Sigmoid colon (tissue), 7 donors: Measurements from ENCODE around the gene CHSY3. TPM values are rescaled to one million over a fixed set of nuclear protein-coding genes. Genes with fewer than 3 reads are reported as not detected.

Source experiments
- DNase-seq: peaks from one replicate; pipeline ENCODE4 v3.0.0-alpha.2; 2019
- H3K27ac ChIP-seq, 4 donors: fragments of 200-600 bp; sonication (generic); one replicate each; pipeline ENCODE4 v1.5.1; 2016 to 2019; ENCODE audit warnings: mild to moderate bottlenecking in 1 of 4
- H3K27me3 ChIP-seq, 3 donors: fragments of 200-600 bp; sonication (generic); one replicate each; pipeline ENCODE4 v1.5.1; 2019; ENCODE audit warnings: mild to moderate bottlenecking in 1 of 3
- H3K36me3 ChIP-seq, 4 donors: fragments of 200-600 bp; sonication (generic); one replicate each; pipeline ENCODE4 v1.5.1; 2016 to 2019
- H3K4me1 ChIP-seq, 4 donors: fragments of 200-600 bp; sonication (generic); one replicate each; pipeline ENCODE4 v1.5.1; 2017 to 2019
- H3K4me3 ChIP-seq, 4 donors: fragments of 200-600 bp; sonication (generic); one replicate each; pipeline ENCODE4 v1.5.1; 2017 to 2019; ENCODE audit warnings: mild to moderate bottlenecking in 2 of 4, moderate library complexity in 1 of 4
- H3K9me3 ChIP-seq, 4 donors: fragments of 200-600 bp in 3 of 4; sonication (generic) in 3 of 4; one replicate each; pipeline versions ENCODE4 v1.5.1 to v1.6.1; 2013 to 2019
- EP300 ChIP-seq, 4 donors: sonication (generic); formaldehyde crosslinking; IDR thresholded peaks; one replicate each; pipeline ENCODE4 v1.6.1; 2017; ENCODE audit warnings: antibody characterized with exemption in 4 of 4
- POLR2A ChIP-seq, 2 donors: fragments of 450-650 bp; IDR thresholded peaks; one replicate each; pipeline ENCODE4 v1.6.1; 2016; ENCODE audit warnings: antibody characterized with exemption in 2 of 2, mild to moderate bottlenecking in 2 of 2, moderate library complexity in 2 of 2
- POLR2AphosphoS5 ChIP-seq, 4 donors: sonication (generic); formaldehyde crosslinking; IDR thresholded peaks; one replicate each; pipeline ENCODE4 v1.6.1; 2017; ENCODE audit warnings: antibody characterized with exemption in 4 of 4
- WGBS, 2 donors: extraction: QIAGEN DNeasy Blood & Tissue Kit; methylation state at CpG; one replicate each; pipeline ENCODE4 v1.1.7; 2013; 5-methylcytosine and 5-hydroxymethylcytosine counted together
- intact Hi-C: fragments of 100-400 bp; cut with DNase I; formaldehyde crosslinking; loops from one replicate; pipeline ENCODE4 v1.15.1; 2023
- polyA plus RNA-seq, 3 donors: library from polyadenylated mRNA; stranded (reverse); fragments of 200-250 nt; gene quantifications; one replicate each; pipeline ENCODE4 v1.2.3, GENCODE V29; 2013
- total RNA-seq, 4 donors: library from RNA; depleted of rRNA; stranded (reverse); fragments of >200 nt; gene quantifications; one replicate each; pipeline ENCODE4 v1.1.0, GENCODE V29; 2016
- TF ChIP-seq, protein P1 (sequence below), 4 experiments: fragments of 450-650 bp in 3 of 4; fragments of 200-600 bp in 1 of 4; IDR thresholded peaks; one replicate each; pipeline ENCODE4 v1.5.1; 2016 to 2019; ENCODE audit warnings: antibody characterized with exemption in 4 of 4, mild to moderate bottlenecking in 3 of 4, moderate library complexity in 2 of 4
- donor health status: healthy with polysubstance abuse.
- donor health status: Bipolar disorder and iron deficiency.
- donor health status: healthy.

Gene CHSY3
- total and polyA plus RNA-seq, 7 donors = under 0.01 to 3.3 (median 1.2) TPM; not detected in 1

DNA sequence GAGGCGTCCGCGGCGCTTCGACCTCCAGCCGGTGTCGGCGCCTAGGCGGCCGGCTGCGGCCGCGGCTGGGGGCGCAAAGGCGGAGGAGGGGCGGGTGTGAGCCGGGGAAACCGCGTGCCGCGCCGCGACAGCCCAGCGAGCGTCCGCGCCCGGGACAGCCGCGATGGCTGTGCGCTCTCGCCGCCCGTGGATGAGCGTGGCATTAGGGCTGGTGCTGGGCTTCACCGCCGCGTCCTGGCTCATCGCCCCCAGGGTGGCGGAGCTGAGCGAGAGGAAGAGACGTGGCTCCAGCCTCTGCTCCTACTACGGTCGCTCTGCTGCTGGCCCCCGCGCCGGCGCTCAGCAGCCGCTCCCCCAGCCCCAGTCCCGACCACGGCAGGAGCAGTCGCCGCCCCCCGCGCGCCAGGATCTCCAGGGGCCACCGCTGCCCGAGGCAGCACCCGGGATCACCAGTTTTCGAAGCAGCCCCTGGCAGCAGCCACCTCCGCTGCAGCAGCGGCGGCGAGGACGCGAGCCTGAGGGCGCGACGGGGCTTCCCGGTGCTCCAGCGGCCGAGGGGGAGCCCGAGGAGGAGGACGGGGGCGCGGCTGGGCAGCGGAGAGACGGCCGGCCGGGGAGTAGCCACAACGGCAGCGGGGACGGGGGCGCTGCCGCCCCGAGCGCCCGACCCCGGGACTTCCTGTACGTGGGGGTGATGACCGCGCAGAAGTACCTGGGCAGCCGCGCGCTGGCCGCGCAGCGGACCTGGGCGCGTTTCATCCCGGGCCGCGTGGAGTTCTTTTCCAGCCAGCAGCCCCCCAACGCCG, 605 bp downstream of the CHSY3 start:
- no peaks in the 10 kb centered on the region for H3K9me3 ChIP-seq
- peak overlapping the region; percentile 57 to 80 (median 70) for H3K4me3 ChIP-seq
- intact Hi-C loops = loop anchor here (2.0 to 10.0 kb wide), 4 partner anchors 237 to 1512 kb away; no protein-coding TSS in a partner anchor
- peaks cover 0 to 23% (median 0%) of the 10 kb centered on the region in 3 donors for H3K27me3 ChIP-seq
- TF ChIP-seq EP300 (IDR thresholded peaks at IDR 0.05) (no peak), POLR2A (IDR thresholded peaks at IDR 0.05) (no peak), POLR2AphosphoS5 (IDR thresholded peaks at IDR 0.05) (no peak)
- TF ChIP-seq, protein P1, sequence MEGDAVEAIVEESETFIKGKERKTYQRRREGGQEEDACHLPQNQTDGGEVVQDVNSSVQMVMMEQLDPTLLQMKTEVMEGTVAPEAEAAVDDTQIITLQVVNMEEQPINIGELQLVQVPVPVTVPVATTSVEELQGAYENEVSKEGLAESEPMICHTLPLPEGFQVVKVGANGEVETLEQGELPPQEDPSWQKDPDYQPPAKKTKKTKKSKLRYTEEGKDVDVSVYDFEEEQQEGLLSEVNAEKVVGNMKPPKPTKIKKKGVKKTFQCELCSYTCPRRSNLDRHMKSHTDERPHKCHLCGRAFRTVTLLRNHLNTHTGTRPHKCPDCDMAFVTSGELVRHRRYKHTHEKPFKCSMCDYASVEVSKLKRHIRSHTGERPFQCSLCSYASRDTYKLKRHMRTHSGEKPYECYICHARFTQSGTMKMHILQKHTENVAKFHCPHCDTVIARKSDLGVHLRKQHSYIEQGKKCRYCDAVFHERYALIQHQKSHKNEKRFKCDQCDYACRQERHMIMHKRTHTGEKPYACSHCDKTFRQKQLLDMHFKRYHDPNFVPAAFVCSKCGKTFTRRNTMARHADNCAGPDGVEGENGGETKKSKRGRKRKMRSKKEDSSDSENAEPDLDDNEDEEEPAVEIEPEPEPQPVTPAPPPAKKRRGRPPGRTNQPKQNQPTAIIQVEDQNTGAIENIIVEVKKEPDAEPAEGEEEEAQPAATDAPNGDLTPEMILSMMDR (IDR thresholded peaks at IDR 0.05) = no peak
- no peaks in the 10 kb centered on the region for H3K36me3 ChIP-seq
- DNase-seq = peak; percentile 64
- peak overlapping the region; percentile 73 to 81 (median 79) for H3K27ac ChIP-seq
- H3K4me1 ChIP-seq = peaks cover 0 to 28% (median 20%) of the 10 kb centered on the region in 4 donors
- 1% methylated on average over 105 of the region's 105 CpGs for WGBS, 2 donors

DNA sequence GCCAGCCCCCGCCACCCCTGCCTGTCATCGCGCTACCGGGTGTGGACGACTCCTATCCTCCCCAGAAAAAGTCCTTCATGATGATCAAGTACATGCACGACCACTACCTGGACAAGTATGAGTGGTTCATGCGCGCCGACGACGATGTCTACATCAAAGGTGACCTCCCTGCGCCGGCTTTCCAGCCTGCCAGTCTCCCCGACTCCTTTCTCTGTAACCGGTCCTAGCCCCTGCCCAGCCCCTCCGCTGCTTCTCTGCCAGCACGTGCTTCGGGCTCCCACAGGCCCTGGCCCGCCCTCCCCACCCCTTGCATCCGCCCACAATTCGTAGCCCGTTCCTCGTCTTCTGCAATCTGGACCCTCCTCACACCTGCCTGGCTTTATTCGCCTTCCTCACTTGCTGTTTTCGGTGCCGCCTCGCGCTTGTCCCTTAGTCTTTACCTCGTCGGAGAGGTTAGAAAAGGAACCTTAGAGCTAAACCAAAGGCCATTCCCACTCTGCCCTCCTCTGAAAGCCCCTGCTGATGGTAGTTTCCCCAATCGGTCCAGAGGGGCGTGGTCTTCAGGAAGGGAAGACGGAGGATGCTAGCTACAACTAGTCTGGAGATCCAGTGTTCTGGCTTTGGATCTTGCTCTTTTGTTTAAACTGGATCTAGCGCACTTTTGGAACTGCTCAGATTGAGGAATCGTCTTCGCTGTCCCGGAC, 1.4 kb downstream of the CHSY3 start:
- Histone ChIP-seq H3K4me3 (peak overlapping the region; percentile 57 to 80 (median 70)), H3K9me3 (no peaks in the 10 kb centered on the region), H3K4me1 (peaks cover 0 to 28% (median 20%) of the 10 kb centered on the region in 4 donors), H3K27me3 (peaks cover 0 to 23% (median 0%) of the 10 kb centered on the region in 3 donors), H3K36me3 (no peaks in the 10 kb centered on the region), H3K27ac (peak overlapping the region in 2 of 4 donors; percentile 73 to 79)
- intact Hi-C loops = loop anchor here (2.0 to 10.0 kb wide), 2 partner anchors 1209 to 1261 kb away; no protein-coding TSS in a partner anchor
- DNase-seq = peak; percentile 65
- 2% methylated on average over 37 of the region's 37 CpGs for WGBS, 2 donors
- no peak for TF ChIP-seq POLR2A (IDR thresholded peaks at IDR 0.05)
- TF ChIP-seq POLR2AphosphoS5 (IDR thresholded peaks at IDR 0.05) = no peak
- TF ChIP-seq EP300 (IDR thresholded peaks at IDR 0.05) = no peak
- TF ChIP-seq, protein P1 (IDR thresholded peaks at IDR 0.05) = no peak

DNA sequence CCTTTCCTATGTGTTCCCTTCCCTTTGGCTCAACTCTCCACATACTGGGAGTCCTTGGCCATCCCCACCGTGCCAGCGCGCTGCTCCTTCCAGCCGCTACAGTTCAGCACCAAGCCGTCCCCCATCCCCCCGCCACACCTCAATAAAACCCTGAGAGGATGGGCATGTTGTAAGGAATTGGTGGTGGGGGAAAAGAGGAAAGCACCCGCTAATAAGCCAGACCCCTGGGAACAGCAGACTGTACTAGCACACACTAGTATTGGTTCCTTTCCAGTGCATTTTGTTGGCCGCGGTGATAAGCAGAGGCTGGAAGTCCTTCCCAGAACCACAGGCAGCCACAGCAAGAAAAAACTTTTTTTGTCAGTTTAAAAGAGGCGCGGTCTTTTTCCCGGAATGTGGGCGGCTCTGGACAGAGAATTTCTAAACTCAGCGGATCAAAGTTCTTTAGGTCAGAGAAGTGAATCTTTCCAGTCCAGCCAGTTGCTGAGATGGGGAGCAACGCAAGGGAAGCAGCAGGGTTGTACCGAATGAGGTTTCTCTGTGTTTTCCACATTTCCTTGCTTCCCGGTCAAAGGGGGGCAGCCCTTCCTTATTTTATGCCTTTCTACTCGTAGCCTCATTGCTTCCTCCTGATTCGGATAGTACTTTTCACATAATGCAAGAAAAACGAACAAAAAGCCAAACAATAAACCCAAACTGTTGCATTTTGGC, 2.1 kb downstream of the CHSY3 start:
- Histone ChIP-seq H3K27me3 (peaks cover 0 to 23% (median 0%) of the 10 kb centered on the region in 3 donors), H3K36me3 (no peaks in the 10 kb centered on the region), H3K4me3 (peak overlapping the region; percentile 57 to 80 (median 70)), H3K27ac (no peak overlapping the region), H3K9me3 (no peaks in the 10 kb centered on the region), H3K4me1 (peaks cover 0 to 28% (median 20%) of the 10 kb centered on the region in 4 donors)
- peak; percentile 62 for DNase-seq
- intact Hi-C loops = loop anchor here (10.0 kb wide), 1 partner anchor 1208 kb away; no protein-coding TSS in a partner anchor
- TF ChIP-seq POLR2A (IDR thresholded peaks at IDR 0.05) (no peak), EP300 (IDR thresholded peaks at IDR 0.05) (no peak), POLR2AphosphoS5 (IDR thresholded peaks at IDR 0.05) (no peak)
- TF ChIP-seq, protein P1 (IDR thresholded peaks at IDR 0.05) = no peak
- WGBS, 2 donors = 3 to 15% methylated on average over 20 of the region's 20 CpGs

DNA sequence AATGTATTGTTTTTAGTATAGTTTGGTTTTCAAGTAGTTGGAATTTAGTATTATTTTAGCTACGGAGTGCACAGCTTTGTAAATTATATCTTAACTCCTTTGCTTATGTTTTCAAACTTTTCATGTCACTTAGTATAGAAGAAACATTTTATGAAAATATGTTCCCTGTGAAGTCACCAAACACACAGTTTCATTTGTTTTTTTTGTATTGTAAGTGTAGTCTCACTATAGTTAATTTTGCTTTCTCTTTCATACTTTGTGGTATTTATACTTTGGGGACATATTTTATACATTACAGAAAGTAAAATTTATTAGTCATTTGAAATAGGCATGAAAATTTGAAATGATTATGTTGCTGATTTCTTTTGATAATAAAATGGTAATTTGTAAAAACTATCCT, 5.0 kb downstream of the CHSY3 start:
- TF ChIP-seq POLR2AphosphoS5 (IDR thresholded peaks at IDR 0.05) = no peak
- TF ChIP-seq, protein P1 (IDR thresholded peaks at IDR 0.05) = no peak
- no peak for TF ChIP-seq POLR2A (IDR thresholded peaks at IDR 0.05)
- no peak for TF ChIP-seq EP300 (IDR thresholded peaks at IDR 0.05)
- 84 to 85% methylated on average over 1 of the region's 1 CpG for WGBS, 2 donors
- Histone ChIP-seq H3K36me3 (no peaks in the 10 kb centered on the region), H3K27ac (no peak overlapping the region), H3K9me3 (no peaks in the 10 kb centered on the region), H3K27me3 (peaks cover 0 to 23% (median 0%) of the 10 kb centered on the region in 3 donors), H3K4me1 (peaks cover 0 to 33% (median 20%) of the 10 kb centered on the region in 4 donors), H3K4me3 (no peak overlapping the region)
- no peak for DNase-seq
- intact Hi-C loops = loop anchor here (10.0 kb wide), 1 partner anchor 1206 kb away; no protein-coding TSS in a partner anchor
